ENCODE measurements around the gene PODN. TPM values are rescaled to one million over a fixed set of nuclear protein-coding genes. Genes with fewer than 3 reads are reported as not detected.

Gene PODN
- total RNA-seq, 1 experiment from 2014 or later = not detected

- no peaks in the 10 kb centered on the region for H3K9me3 ChIP-seq
- H3K36me3 ChIP-seq (ENCODE audit: control insufficient read depth, insufficient read depth, low read length) = no peaks in the 10 kb centered on the region
- Mint-ChIP-seq H3K4me1 (ENCODE audit: low read depth, unreplicated experiment) (no peaks in the 10 kb centered on the region), H3K4me3 (ENCODE audit: unreplicated experiment) (no peak overlapping the region), H3K9me3 (ENCODE audit: unreplicated experiment) (no peaks in the 10 kb centered on the region), H3K27me3 (ENCODE audit: insufficient read depth, unreplicated experiment) (no peaks in the 10 kb centered on the region), H3K27ac (ENCODE audit: unreplicated experiment) (no peak overlapping the region), H3K36me3 (ENCODE audit: insufficient read depth, unreplicated experiment) (no peaks in the 10 kb centered on the region)
- DNase-seq = peak in 1 of 2 experiments; percentile 9
- H3K27me3 ChIP-seq (replicated peaks; ENCODE audit: control insufficient read depth, insufficient read depth, low read length) = no peaks in the 10 kb centered on the region
- intact Hi-C loops (cut with micrococcal nuclease; ENCODE audit: unreplicated experiment) = no loop called here
- BruUV-seq (replicated peaks) = no TSS peak
- no peak for TF ChIP-seq CTCF (IDR thresholded peaks at IDR 0.05; ENCODE audit: insufficient read depth in 1 of 2, low read depth in 1 of 2, low read length in 1 of 2, severe bottlenecking in 1 of 2, unreplicated experiment in 1 of 2)
- H3K4me3 ChIP-seq (ENCODE audit: low read depth, low read length) = no peak overlapping the region
- ChIA-PET CTCF (no interaction called here), POLR2A (no interaction called here)
- no peaks in the 10 kb centered on the region for H3K4me1 ChIP-seq
Observed at GRCh38 chr1:53073868-53074311, 11.9 kb downstream of the PODN start.

- POLR2A ChIA-PET = no interaction called here
- Mint-ChIP-seq H3K4me1 (ENCODE audit: low read depth, unreplicated experiment) (no peaks in the 10 kb centered on the region), H3K27me3 (ENCODE audit: insufficient read depth, unreplicated experiment) (no peaks in the 10 kb centered on the region), H3K36me3 (ENCODE audit: insufficient read depth, unreplicated experiment) (no peaks in the 10 kb centered on the region), H3K27ac (ENCODE audit: unreplicated experiment) (no peak overlapping the region), H3K4me3 (ENCODE audit: unreplicated experiment) (no peak overlapping the region), H3K9me3 (ENCODE audit: unreplicated experiment) (no peaks in the 10 kb centered on the region)
- TF ChIP-seq CTCF (IDR thresholded peaks at IDR 0.05; ENCODE audit: insufficient read depth in 1 of 2, low read depth in 1 of 2, low read length in 1 of 2, severe bottlenecking in 1 of 2, unreplicated experiment in 1 of 2) = no peak
- Histone ChIP-seq H3K36me3 (ENCODE audit: control insufficient read depth, insufficient read depth, low read length) (no peaks in the 10 kb centered on the region), H3K27me3 (replicated peaks; ENCODE audit: control insufficient read depth, insufficient read depth, low read length) (no peaks in the 10 kb centered on the region), H3K4me1 (no peaks in the 10 kb centered on the region), H3K4me3 (ENCODE audit: low read depth, low read length) (no peak overlapping the region), H3K9me3 (no peaks in the 10 kb centered on the region)
- DNase-seq = peak in 1 of 2 experiments; percentile 14
- intact Hi-C loops (cut with micrococcal nuclease; ENCODE audit: unreplicated experiment) = no loop called here
- CTCF ChIA-PET = interaction anchor here (0.6 kb wide), 1 partner anchor 344 kb away, joined by 7 read pairs; no protein-coding TSS in a partner anchor
- BruUV-seq (replicated peaks) = no TSS peak
Observed at GRCh38 chr1:53074313-53075154, 12.5 kb downstream of the PODN start.

GRCh38 chr1:53075206-53075605 is 13.2 kb downstream of the PODN start:
- Histone ChIP-seq H3K27me3 (replicated peaks; ENCODE audit: control insufficient read depth, insufficient read depth, low read length) (no peaks in the 10 kb centered on the region), H3K9me3 (no peaks in the 10 kb centered on the region), H3K4me3 (ENCODE audit: low read depth, low read length) (no peak overlapping the region), H3K4me1 (no peaks in the 10 kb centered on the region), H3K36me3 (ENCODE audit: control insufficient read depth, insufficient read depth, low read length) (no peaks in the 10 kb centered on the region)
- intact Hi-C loops (cut with micrococcal nuclease; ENCODE audit: unreplicated experiment) = no loop called here
- H3K27ac Mint-ChIP-seq (ENCODE audit: unreplicated experiment) = no peak overlapping the region
- H3K27me3 Mint-ChIP-seq (ENCODE audit: insufficient read depth, unreplicated experiment) = no peaks in the 10 kb centered on the region
- no peak overlapping the region for H3K4me3 Mint-ChIP-seq (ENCODE audit: unreplicated experiment)
- H3K36me3 Mint-ChIP-seq (ENCODE audit: insufficient read depth, unreplicated experiment) = no peaks in the 10 kb centered on the region
- BruUV-seq (replicated peaks) = no TSS peak
- no peaks in the 10 kb centered on the region for H3K9me3 Mint-ChIP-seq (ENCODE audit: unreplicated experiment)
- peak in 1 of 2 experiments; percentile 7 for DNase-seq
- ChIA-PET POLR2A (no interaction called here), CTCF (no interaction called here)
- no peak for TF ChIP-seq CTCF (IDR thresholded peaks at IDR 0.05; ENCODE audit: insufficient read depth in 1 of 2, low read depth in 1 of 2, low read length in 1 of 2, severe bottlenecking in 1 of 2, unreplicated experiment in 1 of 2)
- H3K4me1 Mint-ChIP-seq (ENCODE audit: low read depth, unreplicated experiment) = no peaks in the 10 kb centered on the region
